Skeletal muscle cell (primary cell): ENCODE results near the gene CLCN5.

ENCODE experiments used
- DNase-seq: peaks from one replicate; pipeline ENCODE4 v3.0.0-alpha.2; 2010; ENCODE audit warnings: low read depth
- H3K4me3 ChIP-seq: 2 replicates; pipeline ENCODE4 v1.5.1; 2011; ENCODE audit warnings: low read depth, mild to moderate bottlenecking, control low read depth, low read length, moderate library complexity

The CLCN5 gene

DNA sequence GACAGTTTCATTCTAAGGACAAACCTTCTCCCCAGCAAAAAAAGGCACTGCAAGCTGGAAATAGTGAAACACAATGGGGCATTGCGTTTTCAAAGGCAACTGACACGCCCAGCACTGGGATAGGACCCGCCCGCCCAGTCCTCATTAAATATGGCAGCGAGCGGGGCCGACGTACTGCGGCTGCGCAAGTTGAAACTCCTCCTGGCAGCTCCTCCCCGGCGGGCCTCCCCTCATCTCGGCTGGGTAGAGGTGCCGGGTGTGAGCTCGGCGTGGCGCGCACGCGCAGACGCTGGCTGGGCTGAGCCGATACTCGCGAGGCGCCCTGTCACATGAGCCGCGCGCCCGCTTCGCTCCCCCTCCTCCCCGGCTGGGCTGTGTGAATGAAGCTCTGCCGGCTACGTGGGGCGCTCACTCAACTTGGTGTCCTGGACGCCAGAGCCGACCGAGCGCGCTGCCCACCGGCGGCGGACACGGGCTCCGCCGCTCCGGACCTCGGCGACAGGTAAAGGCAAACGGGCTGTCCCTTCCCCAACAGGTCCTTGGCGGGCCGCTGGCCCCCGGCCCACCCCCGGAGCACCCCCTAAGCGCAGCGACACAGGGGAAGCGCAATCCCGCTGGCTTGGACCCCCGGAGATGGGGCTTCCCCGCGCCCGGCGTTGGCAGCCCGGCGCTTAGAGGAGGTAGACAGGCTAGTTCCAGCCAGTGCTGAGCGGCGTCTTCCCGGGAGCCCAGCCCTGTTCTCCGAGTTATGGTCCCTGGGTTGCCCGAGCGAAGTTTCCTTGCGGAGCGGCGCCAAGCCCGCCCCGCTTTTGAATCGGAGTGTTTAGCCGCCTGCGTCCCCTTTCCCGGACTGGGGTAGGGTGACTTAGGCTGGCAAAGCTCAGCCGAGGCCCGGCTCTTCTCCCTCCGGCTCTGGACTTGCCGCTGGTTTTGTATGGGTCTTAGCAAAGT lies at the start of gene CLCN5:
Gene CLCN5, plus strand, starts transcription at position 306 of the 951 bp plus-strand sequence. CDS start 2,703 bp downstream, outside the sequence.
- peak within 1 kb of the TSS; percentile 67 for H3K4me3 ChIP-seq
- DNase-seq, result peak; percentile 80

DNA sequence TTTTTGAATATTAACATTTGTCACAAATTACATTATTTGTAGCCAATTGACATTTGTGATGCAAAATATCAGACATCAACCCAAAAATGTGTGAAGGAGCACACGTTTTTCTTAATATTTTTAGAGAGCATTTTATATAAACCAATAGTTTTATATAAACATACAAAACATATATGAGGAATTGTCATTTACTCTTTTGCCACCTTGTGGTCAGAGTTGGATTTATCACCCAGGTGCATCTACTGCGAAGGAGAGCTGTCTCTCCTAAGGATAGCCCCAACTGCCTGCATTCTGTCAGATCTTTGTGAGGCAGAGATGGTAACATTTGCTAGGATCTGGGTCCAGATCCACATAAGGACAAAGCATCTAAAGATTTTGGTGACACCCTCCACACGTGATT lies 45.6 kb upstream of the CLCN5 start:
- DNase-seq, result no peak
- no peak overlapping the region for H3K4me3 ChIP-seq

DNA sequence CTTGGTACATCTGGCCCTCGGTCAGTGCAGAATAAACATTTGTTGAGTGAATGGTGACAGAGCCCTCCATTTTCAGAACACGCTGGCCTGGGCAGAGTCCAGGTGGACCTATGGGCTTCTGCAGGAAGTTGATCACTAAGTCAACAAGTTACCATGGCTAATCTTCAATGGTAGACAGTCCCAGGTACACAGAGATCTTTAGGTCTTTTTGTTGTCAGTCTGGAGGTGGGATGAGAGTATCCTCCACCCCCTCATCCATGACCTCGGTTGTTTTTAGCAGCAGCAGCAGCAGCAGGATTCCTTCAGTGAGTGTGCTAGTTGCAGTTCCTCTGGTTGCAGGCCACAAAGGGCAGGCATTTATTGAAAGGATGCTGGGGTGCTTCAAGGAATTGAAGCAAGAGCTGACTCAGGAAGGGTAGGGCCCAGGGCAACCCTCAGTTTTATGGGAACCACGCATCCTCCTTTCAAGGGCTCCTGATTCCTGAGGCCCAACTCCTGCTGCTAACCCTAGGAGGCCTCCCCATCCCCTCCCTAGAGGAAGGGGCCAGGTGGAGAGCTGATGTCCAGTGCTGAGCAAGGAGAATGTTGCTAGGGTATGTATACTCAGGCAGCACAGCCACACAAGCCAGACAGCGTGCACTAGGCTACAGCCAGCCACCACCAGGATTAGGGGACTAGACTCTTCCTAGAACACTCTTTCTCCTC lies 44.8 kb upstream of the CLCN5 start:
- H3K4me3 ChIP-seq, result no peak overlapping the region
- DNase-seq, result no peak

DNA sequence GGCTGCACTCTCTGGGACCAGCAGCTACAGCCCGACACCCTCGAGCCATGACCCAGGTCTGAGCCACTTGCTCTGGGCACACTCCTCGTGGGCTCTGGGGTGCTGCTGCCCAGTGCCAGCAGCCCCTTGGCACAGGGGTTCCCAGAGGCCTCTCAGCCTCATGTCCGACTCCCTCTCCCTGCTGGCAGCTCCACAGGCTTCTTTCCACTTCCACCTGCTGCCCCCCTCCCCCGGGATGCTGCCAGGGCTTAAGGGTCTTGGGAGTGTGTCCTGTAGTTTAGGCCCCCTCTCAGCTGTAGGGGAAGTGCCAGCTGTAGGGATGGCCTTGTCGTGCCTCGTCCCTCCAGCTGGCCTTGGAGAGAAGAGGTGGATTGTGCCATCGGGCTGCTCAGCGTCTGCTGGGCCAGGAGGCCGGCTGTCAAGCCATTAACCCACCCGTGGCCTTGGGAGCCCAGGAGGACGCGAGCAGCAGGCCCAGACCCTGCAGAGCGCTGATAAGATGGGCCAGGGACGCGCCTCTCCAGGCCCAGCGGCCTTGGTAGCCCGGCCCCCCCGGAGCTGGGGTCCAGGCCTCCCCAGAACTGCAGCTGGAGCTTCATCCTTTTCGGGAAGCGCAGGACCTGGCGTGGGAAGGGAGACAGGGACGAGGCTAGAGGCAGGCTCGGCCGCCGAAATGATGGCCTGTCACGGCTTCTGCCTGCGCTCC lies 44.1 kb upstream of the CLCN5 start:
- DNase-seq, result no peak

DNA sequence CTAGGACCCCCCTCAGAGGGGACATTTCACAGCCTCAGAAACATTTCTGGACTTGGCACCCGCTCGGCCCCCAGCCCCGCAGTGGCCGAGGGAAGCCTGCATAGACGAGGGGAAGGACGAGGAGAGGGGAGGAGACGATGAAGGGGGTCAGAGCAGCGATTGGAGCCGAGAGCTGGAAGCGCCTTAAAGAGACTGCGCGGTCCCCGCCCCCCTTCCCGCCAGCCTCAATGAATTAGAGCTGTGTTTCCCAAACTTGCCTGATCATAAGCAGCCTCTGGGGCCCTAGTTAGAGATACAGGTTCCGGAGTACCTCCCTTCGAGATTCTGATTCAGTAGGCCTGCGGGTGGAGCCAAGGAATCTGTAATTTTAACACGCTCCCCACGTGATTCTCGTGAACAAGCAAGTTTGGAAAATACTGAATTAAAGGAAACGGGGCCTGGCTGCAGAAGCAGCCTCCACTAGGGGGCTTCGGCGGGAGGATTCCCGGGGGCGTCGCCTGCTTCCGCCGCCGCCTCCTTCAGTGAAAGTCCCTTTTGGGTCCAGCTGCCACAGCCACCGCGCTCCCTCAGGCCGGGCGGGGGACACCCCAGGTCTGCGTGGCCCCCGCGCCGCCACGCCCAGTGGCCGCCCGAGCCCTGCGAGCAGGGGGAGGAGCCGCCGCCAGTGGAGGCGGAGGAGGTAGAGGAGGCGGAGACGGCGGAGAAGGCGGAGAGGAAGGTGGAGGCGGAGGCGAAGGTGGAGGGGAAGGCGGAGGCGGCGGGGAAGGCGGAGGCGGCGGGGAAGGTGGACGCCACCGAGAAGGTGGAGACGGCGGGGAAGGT lies 43.4 kb upstream of the CLCN5 start, which contains the start of gene USP27X:
Gene USP27X, plus strand, starts transcription at position 651 of the 822 bp plus-strand sequence. CDS start 824 bp downstream, outside the sequence.
- peak; percentile 67 for DNase-seq
- peak within 1 kb of the TSS; percentile 55 for H3K4me3 ChIP-seq

More for the DNA sequence above, 44.1 kb upstream of the CLCN5 start:
- peak overlapping the region; percentile 55 for H3K4me3 ChIP-seq

DNA sequence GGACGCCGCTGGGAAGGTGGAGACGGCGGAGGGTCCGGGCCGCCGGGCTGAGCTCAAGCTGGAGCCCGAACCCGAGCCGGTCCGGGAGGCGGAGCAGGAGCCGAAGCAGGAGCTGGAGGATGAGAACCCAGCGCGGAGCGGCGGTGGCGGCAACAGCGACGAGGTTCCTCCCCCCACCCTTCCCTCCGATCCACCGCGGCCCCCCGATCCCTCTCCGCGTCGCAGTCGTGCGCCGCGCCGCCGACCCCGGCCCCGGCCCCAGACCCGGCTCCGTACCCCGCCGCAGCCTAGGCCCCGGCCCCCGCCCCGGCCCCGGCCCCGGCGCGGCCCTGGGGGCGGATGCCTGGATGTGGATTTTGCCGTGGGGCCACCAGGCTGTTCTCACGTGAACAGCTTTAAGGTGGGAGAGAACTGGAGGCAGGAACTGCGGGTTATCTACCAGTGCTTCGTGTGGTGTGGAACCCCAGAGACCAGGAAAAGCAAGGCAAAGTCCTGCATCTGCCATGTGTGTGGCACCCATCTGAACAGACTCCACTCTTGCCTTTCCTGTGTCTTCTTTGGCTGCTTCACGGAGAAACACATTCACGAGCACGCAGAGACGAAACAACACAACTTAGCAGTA lies 42.6 kb upstream of the CLCN5 start:
- DNase-seq, result no peak

DNA sequence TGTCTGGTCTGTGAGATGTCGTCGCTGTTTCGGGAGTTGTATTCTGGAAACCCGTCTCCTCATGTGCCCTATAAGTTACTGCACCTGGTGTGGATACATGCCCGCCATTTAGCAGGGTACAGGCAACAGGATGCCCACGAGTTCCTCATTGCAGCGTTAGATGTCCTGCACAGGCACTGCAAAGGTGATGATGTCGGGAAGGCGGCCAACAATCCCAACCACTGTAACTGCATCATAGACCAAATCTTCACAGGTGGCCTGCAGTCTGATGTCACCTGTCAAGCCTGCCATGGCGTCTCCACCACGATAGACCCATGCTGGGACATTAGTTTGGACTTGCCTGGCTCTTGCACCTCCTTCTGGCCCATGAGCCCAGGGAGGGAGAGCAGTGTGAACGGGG lies 41.7 kb upstream of the CLCN5 start:
- no peak overlapping the region for H3K4me3 ChIP-seq
- no peak for DNase-seq

More for the DNA sequence above, 42.6 kb upstream of the CLCN5 start:
- H3K4me3 ChIP-seq, result peak overlapping the region; percentile 55

DNA sequence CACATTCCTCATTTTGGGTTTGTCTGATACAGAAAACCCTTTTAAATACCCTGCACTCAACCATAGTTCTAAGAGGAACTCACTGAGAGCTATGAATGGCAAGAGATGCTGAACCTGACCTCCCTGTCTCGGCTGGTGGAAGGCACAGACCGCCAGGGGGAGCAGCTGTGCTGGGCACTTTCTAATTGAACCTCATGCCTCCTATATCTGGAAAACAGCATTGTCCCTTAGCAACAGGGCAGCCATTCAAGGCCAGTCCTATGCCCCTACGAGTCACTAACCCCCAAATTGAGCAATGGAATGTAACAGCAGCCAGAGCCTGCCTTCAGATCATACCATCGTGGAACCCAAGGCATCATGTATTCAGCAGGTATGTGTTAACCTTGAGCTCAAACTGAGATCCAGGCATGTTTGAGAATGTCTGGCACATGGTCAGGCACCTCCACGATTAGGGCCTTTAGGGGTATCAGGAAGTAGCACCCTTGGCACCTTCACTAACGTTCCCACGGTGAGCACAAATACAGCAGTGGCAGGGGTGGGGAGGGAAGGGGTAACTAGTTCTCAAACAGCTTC lies 38.0 kb upstream of the CLCN5 start:
- DNase-seq, result no peak
- no peak overlapping the region for H3K4me3 ChIP-seq

DNA sequence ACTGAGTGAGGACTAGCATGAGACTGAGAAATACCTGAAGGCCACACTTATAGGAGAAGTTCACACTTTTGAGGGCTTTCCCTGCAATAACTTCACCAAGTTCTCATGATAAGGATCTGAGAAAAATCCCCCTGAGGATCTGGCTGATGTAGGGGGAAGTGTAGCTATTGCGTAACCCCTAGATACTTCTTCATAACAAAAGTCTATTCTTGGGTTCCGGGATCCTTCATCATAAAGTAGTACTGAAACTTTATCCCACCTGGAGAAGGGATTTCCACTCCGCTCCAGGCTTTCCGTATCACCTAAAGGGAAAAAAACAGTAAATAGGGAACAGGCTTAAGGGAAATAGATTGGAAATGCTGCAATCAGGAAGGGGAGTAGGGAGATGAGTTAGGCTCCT lies 29.9 kb upstream of the CLCN5 start:
- no peak for DNase-seq
- H3K4me3 ChIP-seq, result no peak overlapping the region

DNA sequence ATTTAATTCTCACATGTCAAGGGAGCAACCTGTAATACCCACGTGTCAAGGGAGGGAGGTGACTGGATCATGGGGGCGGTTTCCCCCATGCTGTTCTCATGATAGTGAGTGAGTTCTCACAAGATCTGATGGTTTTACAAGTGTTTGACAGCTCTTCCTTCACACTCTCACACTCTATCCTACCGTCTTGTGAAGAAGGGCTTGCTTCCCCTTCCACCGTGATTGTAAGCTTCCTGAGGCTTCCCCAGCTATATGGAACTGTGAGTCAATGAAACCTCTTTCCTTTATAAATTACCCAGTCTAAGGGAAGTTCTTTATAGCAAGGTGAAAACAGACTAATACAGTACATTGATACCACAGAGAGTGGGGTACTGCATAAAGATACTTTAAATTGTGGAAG lies 25.4 kb upstream of the CLCN5 start:
- no peak overlapping the region for H3K4me3 ChIP-seq
- no peak for DNase-seq

DNA sequence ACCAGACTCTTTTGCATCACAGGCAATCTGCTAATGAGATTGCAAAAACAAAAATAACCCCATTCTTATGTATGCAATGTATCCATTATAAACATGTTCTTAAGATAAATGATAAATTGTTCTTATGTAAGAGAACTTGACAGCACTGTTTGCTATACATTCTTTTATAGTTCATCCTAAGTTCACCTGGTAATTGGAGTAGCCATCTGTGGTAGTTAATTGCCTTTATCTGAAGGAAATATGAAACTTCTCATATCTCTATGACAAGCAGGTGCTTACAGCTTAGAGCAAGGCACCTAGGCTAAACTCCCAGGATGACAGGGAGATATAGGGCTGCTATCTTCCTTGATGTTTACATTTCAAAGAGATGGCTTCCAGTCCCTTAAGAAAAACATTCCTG lies 21.3 kb upstream of the CLCN5 start:
- H3K4me3 ChIP-seq, result no peak overlapping the region
- no peak for DNase-seq

DNA sequence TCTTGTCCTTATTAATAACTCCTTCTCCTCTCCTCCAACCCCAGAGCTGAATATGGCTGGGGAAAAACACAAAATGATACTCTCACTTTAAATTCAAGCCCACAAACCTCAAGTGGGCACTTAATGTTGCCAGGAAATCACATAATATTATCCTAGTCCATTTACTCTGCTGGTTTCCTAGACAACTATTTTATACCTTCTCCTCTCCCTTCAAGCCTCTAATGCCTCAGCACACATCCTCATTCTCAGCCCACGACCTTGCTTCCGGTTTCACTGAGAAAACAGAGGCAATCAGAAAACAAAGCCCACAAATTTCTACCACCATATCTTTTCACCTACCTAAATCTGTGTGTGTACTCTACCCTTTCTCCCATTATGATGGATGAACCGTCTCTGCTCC lies 12.1 kb upstream of the CLCN5 start:
- H3K4me3 ChIP-seq, result no peak overlapping the region
- DNase-seq, result no peak

DNA sequence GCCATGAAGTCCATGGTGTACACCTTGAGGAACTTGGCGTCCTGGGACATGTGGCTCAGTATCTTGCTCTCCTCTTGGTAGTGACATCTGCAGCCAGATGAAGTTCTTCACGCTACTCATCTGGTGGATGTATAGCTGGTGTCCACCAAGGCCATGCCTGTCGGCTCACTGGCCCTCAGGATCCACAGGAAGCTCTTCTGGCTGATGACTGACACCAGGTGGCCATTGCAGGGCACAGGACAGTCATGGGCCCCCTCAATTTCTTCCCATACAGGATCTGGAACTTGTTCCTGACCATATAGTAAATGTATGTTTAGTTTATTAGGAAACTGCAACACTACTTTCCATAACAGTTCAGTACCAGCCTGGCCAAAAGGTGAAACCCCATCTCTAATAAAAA lies 10.3 kb upstream of the CLCN5 start:
- no peak overlapping the region for H3K4me3 ChIP-seq
- DNase-seq, result no peak

DNA sequence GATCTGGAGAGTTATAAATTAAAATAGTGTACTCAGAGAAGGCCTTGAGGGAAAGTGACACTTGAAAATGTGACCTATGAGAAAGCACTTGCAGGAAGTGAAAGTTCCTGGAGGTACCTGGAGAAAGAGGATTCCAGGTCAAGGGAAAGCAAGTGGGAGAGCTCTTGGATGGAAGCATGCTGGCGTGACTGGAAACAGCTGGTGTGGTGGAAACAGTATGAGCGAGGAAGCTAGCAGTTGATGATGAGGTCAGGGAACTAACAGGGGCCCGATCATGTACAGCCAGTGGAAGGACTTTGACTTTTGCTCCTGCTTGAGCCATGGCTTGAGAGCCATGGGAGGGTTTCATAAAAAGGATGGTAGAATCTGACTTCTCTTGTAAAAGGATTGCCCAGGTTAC lies 9.5 kb upstream of the CLCN5 start:
- no peak overlapping the region for H3K4me3 ChIP-seq
- no peak for DNase-seq

DNA sequence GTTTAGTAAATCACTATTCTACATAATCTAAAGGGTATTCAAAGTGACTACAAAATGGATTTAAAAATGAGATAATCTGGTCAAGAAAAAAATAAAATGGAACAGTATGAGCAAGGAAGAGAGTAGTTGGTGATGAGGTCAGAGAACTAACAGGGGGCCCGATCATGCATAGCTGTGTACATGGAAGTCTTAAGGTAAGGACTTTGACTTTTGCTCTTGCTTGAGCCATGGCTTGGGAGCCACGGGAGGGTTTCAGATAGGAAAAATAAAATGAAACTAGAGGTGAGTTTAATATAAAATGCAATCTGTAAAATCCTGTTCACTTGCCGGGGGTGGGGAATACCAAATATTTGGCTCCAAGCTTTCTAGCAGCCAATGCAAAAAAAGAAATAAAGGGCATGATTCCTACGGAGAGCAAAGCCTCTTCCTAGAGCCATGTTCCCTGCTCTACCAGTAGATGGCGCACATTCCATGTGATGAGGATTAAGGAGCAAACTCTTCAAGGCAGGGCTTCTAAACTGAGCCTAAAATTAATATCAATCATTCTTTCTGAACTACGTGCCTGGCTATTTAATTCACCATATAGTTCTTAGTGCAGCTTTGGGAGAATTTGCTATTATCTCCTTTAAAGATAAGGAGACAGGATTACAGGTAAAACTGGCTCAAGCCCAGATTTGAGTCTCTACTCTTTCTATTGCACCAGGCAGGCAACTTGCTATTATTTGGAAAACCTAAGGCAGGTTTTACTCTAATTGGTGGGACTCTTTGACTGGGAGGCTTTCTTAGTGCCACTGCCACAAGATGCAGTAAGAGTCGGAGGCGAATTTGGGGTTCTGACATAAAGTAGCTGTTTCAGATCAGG lies 6.8 kb upstream of the CLCN5 start:
- no peak for DNase-seq
- H3K4me3 ChIP-seq, result no peak overlapping the region

DNA sequence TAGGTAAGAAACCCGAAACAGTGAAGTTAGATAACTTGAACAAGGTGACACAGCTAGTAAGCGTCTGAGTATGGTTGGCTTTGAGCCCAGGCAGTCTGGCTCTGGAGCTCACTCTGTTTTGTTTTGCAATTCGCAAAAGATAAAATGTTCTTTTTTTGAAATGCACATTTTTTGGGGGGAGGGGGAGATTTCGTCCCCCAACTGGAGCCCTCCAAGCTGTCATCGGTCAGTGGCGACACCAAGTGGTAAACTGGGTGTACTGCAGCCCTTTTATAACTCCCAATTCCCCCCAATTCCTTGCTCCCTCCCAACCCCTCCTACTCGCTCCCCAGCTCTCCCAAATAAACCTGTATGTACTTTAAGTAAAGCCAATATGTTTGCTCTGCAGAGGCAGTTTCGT lies 2.8 kb upstream of the CLCN5 start:
- DNase-seq, result no peak
- H3K4me3 ChIP-seq, result no peak overlapping the region

DNA sequence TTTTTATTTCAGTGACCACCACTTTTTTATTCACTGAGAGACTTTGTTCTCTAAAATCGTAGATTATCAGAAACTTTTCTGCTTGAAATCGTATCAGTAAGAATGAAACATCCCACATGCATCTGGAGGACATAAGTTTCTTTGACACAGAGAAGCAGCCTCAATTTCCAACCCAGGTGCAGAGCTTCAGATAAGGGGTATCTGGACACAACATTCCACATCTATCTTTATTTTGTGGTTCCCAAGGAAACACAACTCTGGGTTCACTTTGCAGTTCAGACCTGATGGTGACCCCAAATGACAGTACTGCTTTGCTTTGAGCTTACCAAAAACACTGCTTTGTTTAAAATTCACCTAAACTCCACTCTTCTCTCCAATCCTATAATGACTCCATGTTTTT lies 1.3 kb upstream of the CLCN5 start:
- DNase-seq, result no peak

More for the DNA sequence above, 1.3 kb upstream of the CLCN5 start:
- H3K4me3 ChIP-seq, result no peak overlapping the region
